B cell (primary cell): Measurements from ENCODE around the gene SEC14L6.

Experiments
- CTCF ChIP-seq: fragments of 200-600 bp; IDR thresholded peaks from one replicate; pipeline ENCODE4 v1.8.0; 2022; ENCODE audit warnings: antibody characterized with exemption, mild to moderate bottlenecking
- EZH2 ChIP-seq: IDR thresholded peaks from 2 replicates; pipeline ENCODE4 v1.6.1; 2012; ENCODE audit warnings: borderline replicate concordance, low read depth, mild to moderate bottlenecking, moderate library complexity, low read length; ENCODE audit not compliant: insufficient read depth, poor library complexity, severe bottlenecking

GRCh38 chr22:30582788-30583545 is 36.4 kb upstream of the SEC14L6 start:
- TF ChIP-seq CTCF = no peak
- no peak for TF ChIP-seq EZH2
